ENCODE data around the gene ZNF880. TPM values are rescaled to one million over a fixed set of nuclear protein-coding genes. Genes with fewer than 3 reads are reported as not detected.

ZNF880 gene
- total RNA-seq, 5 donors from 2014 or later (not counting 1 experiment from before 2014, with no cell fraction given), result 15.3 to 31.1 (median 28.5) TPM

GRCh38 chr19:52428937-52429336 is 59.2 kb downstream of the ZNF880 start, which contains the start of gene ZNF534:
TSS of gene ZNF534 (plus strand) at chr19:52429148. CDS start at chr19:52431475, 2,327 bp downstream.
- no peak within 1 kb of the TSS for H3K27ac Mint-ChIP-seq
- H3K9me3 Mint-ChIP-seq, result peaks cover 24 to 45% (median 38%) of the 10 kb centered on the region in 3 donors
- H3K36me3 Mint-ChIP-seq, result peaks cover 15% of the 10 kb centered on the region
- no peak for ATAC-seq (replicated peaks in 1 of 4)
- ChIA-PET POLR2A (no interaction called here), CTCF (no interaction called here)
- no peaks in the 10 kb centered on the region for H3K27me3 Mint-ChIP-seq
- WGBS (ENCODE audit: insufficient coverage), result 78% methylated on average over 27 of the region's 27 CpGs
- Histone ChIP-seq H3K9me3 (peaks cover 5% of the 10 kb centered on the region), H3K4me1 (ENCODE audit: control insufficient read depth in 1 of 2, extremely low read depth in 1 of 2, insufficient read depth in 2 of 2, low read length in 2 of 2) (no peaks in the 10 kb centered on the region), H3K36me3 (ENCODE audit: control insufficient read depth in 2 of 2, extremely low read depth in 1 of 2, insufficient read depth in 1 of 2, low read length in 1 of 2) (no peaks in the 10 kb centered on the region), H3K4me3 (ENCODE audit: control insufficient read depth in 1 of 2, extremely low read depth in 1 of 2, low read length in 1 of 2) (no peak within 1 kb of the TSS), H3K27ac (ENCODE audit: low read length) (no peak within 1 kb of the TSS), H3K27me3 (replicated peaks in 1 of 2; ENCODE audit: control insufficient read depth in 2 of 2, extremely low read depth in 1 of 2, insufficient read depth in 2 of 2, low read length in 1 of 2) (no peaks in the 10 kb centered on the region)
- no peaks in the 10 kb centered on the region for H3K4me1 Mint-ChIP-seq
- DNase-seq, result no peak
- no peak within 1 kb of the TSS for H3K4me3 Mint-ChIP-seq

Other genes with a start within 250 kb of the ZNF880 start
- gene ZNF616, start 230.0 kb upstream of the ZNF880 start, total RNA-seq, result 10 to 100 TPM in 3 of 5 donors, 1 to 10 TPM in 2; 3.6 to 18.3 (median 14.4) TPM
- 10 to 100 TPM; 27.6 to 43.9 (median 35.0) TPM for gene ZNF836, start 198.3 kb upstream of the ZNF880 start, total RNA-seq
- 100 to 1,000 TPM; 177 to 203 (median 191) TPM for gene PPP2R1A, start 179.9 kb upstream of the ZNF880 start, total RNA-seq
- gene ZNF766, start 100.3 kb upstream of the ZNF880 start, total RNA-seq, result 10 to 100 TPM; 40.3 to 46.6 (median 42.0) TPM
- 10 to 100 TPM in 4 of 5 donors, 1 to 10 TPM in 1; 9.3 to 22.1 (median 18.9) TPM for gene ZNF480, start 72.8 kb upstream of the ZNF880 start, total RNA-seq
- 1 to 10 TPM in 3 of 5 donors, under 1 TPM in 2; 0.51 to 5.4 (median 1.3) TPM for gene ZNF610, start 33.7 kb upstream of the ZNF880 start, total RNA-seq
- gene ZNF528, start 27.9 kb downstream of the ZNF880 start, total RNA-seq, result 10 to 100 TPM; 18.7 to 36.5 (median 32.4) TPM
- gene ZNF534, start 59.2 kb downstream of the ZNF880 start, total RNA-seq, result under 1 TPM in 1 of 5 donors, not detected in 4; 0.42 TPM
- 1 to 10 TPM in 4 of 5 donors, under 1 TPM in 1; 0.91 to 3.9 (median 3.2) TPM for gene ZNF578, start 83.6 kb downstream of the ZNF880 start, total RNA-seq
- gene ZNF808, start 157.7 kb downstream of the ZNF880 start, total RNA-seq, result 10 to 100 TPM; 26.5 to 46.7 (median 41.3) TPM
- gene ZNF701, start 200.4 kb downstream of the ZNF880 start, total RNA-seq, result 10 to 100 TPM; 18.5 to 39.4 (median 35.7) TPM

Data from T-cell (primary cell).